Mesendoderm (in vitro differentiated cells): ENCODE data around the gene ARFGEF3.

Source experiments
- DNase-seq: peaks from one replicate; pipeline ENCODE4 v3.0.0; 2013
- H2AK5ac ChIP-seq: 2 replicates; pipeline ENCODE4 v1.6.1; 2013; ENCODE audit warnings: low read length, inconsistent platforms
- H2BK120ac ChIP-seq: 2 replicates; pipeline ENCODE4 v1.6.1; 2013; ENCODE audit warnings: low read depth, mild to moderate bottlenecking, low read length, moderate library complexity, mixed read lengths
- H2BK15ac ChIP-seq: replicated peaks from 2 replicates; pipeline ENCODE4 v1.6.1; 2013; ENCODE audit warnings: low read depth, mild to moderate bottlenecking, moderate library complexity
- H2BK5ac ChIP-seq: 2 replicates; pipeline ENCODE4 v1.6.1; 2013; ENCODE audit warnings: low read length, inconsistent platforms
- H3K18ac ChIP-seq: 2 replicates; pipeline ENCODE4 v1.6.1; 2013; ENCODE audit warnings: mild to moderate bottlenecking, low read length, mixed read lengths
- H3K23ac ChIP-seq: one replicate; pipeline ENCODE4 v1.6.1; 2013; ENCODE audit warnings: low read length
- H3K27ac ChIP-seq: 2 replicates; pipeline ENCODE4 v1.5.1; 2013; ENCODE audit warnings: low read depth, mild to moderate bottlenecking, inconsistent platforms, low read length, moderate library complexity
- H3K27me3 ChIP-seq: 2 replicates; pipeline ENCODE4 v1.6.1; 2013; ENCODE audit warnings: low read length, control low read depth, mild to moderate bottlenecking, inconsistent platforms; ENCODE audit not compliant: insufficient read depth, poor library complexity
- H3K36me3 ChIP-seq: 2 replicates; pipeline ENCODE4 v1.6.1; 2013; ENCODE audit warnings: low read length, inconsistent platforms; ENCODE audit not compliant: control insufficient read depth, insufficient read depth
- H3K4ac ChIP-seq: one replicate; pipeline ENCODE4 v1.6.1; 2013; ENCODE audit warnings: low read depth, mild to moderate bottlenecking, low read length, moderate library complexity
- H3K4me1 ChIP-seq: 2 replicates; pipeline ENCODE4 v1.6.1; 2013; ENCODE audit warnings: low read depth, low read length, inconsistent platforms; ENCODE audit not compliant: control insufficient read depth
- H3K4me2 ChIP-seq: 2 replicates; pipeline ENCODE4 v1.6.1; 2013; ENCODE audit warnings: low read length
- H3K4me3 ChIP-seq: 2 replicates; pipeline ENCODE4 v1.5.1; 2013; ENCODE audit warnings: mild to moderate bottlenecking, low read length
- H3K56ac ChIP-seq: one replicate; pipeline ENCODE4 v1.6.1; 2013; ENCODE audit warnings: low read length
- H3K79me1 ChIP-seq: 2 replicates; pipeline ENCODE4 v1.6.1; 2013; ENCODE audit warnings: low read length, inconsistent platforms
- H3K79me2 ChIP-seq: 2 replicates; pipeline ENCODE4 v1.6.1; 2013; ENCODE audit warnings: mild to moderate bottlenecking, low read length; ENCODE audit not compliant: control insufficient read depth, insufficient read depth
- H3K9ac ChIP-seq: 2 replicates; pipeline ENCODE4 v1.6.1; 2013; ENCODE audit warnings: low read length, inconsistent platforms
- H4K5ac ChIP-seq: one replicate; pipeline ENCODE4 v1.6.1; 2013; ENCODE audit warnings: low read length
- H4K8ac ChIP-seq: one replicate; pipeline ENCODE4 v1.6.1; 2013; ENCODE audit warnings: low read depth, mild to moderate bottlenecking, control low read depth, low read length, moderate library complexity
- WGBS: extraction: QIAGEN DNeasy Blood & Tissue Kit; methylation state at CpG from one replicate; pipeline ENCODE4 v1.1.7; 2013; ENCODE audit warnings: low lambda C conversion rate, missing lambda C conversion rate; ENCODE audit not compliant: insufficient coverage; ENCODE audit errors: extremely low coverage; 5-methylcytosine and 5-hydroxymethylcytosine counted together

The ARFGEF3 gene

GRCh38 chr6:138370631-138371451, 209.1 kb downstream of the ARFGEF3 start:
- no peaks in the 10 kb centered on the region for H3K79me2 ChIP-seq
- no peak overlapping the region for H2BK15ac ChIP-seq
- no CpG with 5 or more reads among the region's 9 CpGs for WGBS
- H3K56ac ChIP-seq, result no peak overlapping the region
- H3K79me1 ChIP-seq, result no peaks in the 10 kb centered on the region
- no peaks in the 10 kb centered on the region for H3K36me3 ChIP-seq
- no peak overlapping the region for H3K9ac ChIP-seq
- H3K27me3 ChIP-seq, result no peaks in the 10 kb centered on the region
- H4K8ac ChIP-seq, result no peak overlapping the region
- H3K18ac ChIP-seq, result no peak overlapping the region
- no peak overlapping the region for H4K5ac ChIP-seq
- H3K4ac ChIP-seq, result no peak overlapping the region
- H2BK120ac ChIP-seq, result no peak overlapping the region
- no peak for DNase-seq
- H2BK5ac ChIP-seq, result no peak overlapping the region
- H3K4me3 ChIP-seq, result no peak overlapping the region
- no peak overlapping the region for H3K4me2 ChIP-seq
- H3K27ac ChIP-seq, result no peak overlapping the region
- no peaks in the 10 kb centered on the region for H3K4me1 ChIP-seq
- H2AK5ac ChIP-seq, result no peak overlapping the region
- H3K23ac ChIP-seq, result no peak overlapping the region

DNA sequence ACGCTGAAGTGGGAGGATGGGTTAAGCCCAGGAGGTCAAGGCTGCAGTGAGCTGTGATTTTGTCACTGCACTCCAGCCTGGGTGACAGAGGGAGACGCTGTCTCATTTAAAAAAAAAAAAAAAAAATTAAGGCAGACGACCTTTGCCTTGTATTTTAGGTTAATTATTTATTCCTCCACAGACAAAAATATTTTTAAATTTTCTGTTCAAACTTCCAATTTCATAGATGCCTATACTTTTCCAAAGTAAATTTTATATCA, 209.6 kb downstream of the ARFGEF3 start:
- no peak for DNase-seq
- H3K36me3 ChIP-seq, result no peaks in the 10 kb centered on the region
- H3K4me1 ChIP-seq, result no peaks in the 10 kb centered on the region
- no peak overlapping the region for H4K8ac ChIP-seq
- no peaks in the 10 kb centered on the region for H3K27me3 ChIP-seq
- H2AK5ac ChIP-seq, result no peak overlapping the region
- H3K18ac ChIP-seq, result no peak overlapping the region
- H3K9ac ChIP-seq, result no peak overlapping the region
- no peak overlapping the region for H3K27ac ChIP-seq
- H2BK120ac ChIP-seq, result no peak overlapping the region
- H3K56ac ChIP-seq, result no peak overlapping the region
- no peak overlapping the region for H3K4me3 ChIP-seq
- H3K79me1 ChIP-seq, result no peaks in the 10 kb centered on the region
- no peak overlapping the region for H3K23ac ChIP-seq
- no peak overlapping the region for H2BK5ac ChIP-seq
- no peak overlapping the region for H4K5ac ChIP-seq
- H3K79me2 ChIP-seq, result no peaks in the 10 kb centered on the region
- no CpG with 5 or more reads among the region's 3 CpGs for WGBS
- no peak overlapping the region for H3K4ac ChIP-seq
- H2BK15ac ChIP-seq, result no peak overlapping the region
- H3K4me2 ChIP-seq, result no peak overlapping the region

- Histone ChIP-seq H3K18ac (no peak overlapping the region), H3K36me3 (no peaks in the 10 kb centered on the region), H2BK5ac (no peak overlapping the region), H3K4me3 (no peak overlapping the region), H2BK15ac (peak overlapping the region; percentile 88), H2BK120ac (no peak overlapping the region), H4K8ac (no peak overlapping the region), H3K9ac (no peak overlapping the region), H4K5ac (no peak overlapping the region), H3K23ac (no peak overlapping the region), H3K4me1 (no peaks in the 10 kb centered on the region), H3K27ac (no peak overlapping the region), H3K56ac (no peak overlapping the region), H2AK5ac (no peak overlapping the region), H3K4ac (no peak overlapping the region), H3K4me2 (no peak overlapping the region), H3K79me1 (no peaks in the 10 kb centered on the region), H3K27me3 (no peaks in the 10 kb centered on the region), H3K79me2 (no peaks in the 10 kb centered on the region)
- WGBS, result 100% methylated on average over 1 of the region's 3 CpGs
- no peak for DNase-seq
These were observed 210.0 kb downstream of the ARFGEF3 start for GRCh38 chr6:138371720-138372119.

DNA sequence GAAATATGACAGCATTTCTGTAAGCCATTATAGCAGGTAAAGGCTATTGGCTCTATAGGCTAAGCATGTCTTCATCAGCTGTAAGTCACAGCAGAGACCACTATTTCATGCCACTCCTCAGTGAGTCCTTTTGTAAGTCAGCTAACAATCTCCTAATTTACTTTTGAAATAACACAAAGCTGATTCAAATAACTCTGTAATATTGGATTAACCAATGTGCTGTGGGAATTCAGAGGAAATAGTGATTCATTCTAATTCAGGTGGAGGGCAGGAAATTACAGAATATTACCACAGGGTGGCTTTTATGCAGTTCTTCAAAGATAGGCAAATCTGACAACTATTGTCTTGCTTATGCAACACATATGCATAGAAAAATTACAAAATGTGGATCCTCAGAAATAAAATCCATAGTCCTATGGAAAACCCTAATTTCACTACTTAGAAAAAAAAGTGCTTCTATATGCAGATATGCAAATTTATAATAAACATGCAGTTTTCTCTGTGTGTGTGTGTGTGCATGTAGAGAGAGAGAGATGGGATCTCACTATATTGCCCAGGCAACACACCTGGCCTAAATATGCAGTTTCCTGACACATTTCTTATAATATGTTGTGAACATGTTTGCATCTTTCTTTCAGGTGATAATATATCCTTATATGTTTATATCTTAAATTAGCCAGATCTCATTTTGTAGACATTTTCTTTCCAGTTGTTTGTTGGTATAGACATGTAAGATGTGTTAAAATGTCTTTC, 211.1 kb downstream of the ARFGEF3 start:
- H3K4ac ChIP-seq, result no peak overlapping the region
- H3K4me2 ChIP-seq, result no peak overlapping the region
- no peaks in the 10 kb centered on the region for H3K36me3 ChIP-seq
- no peak overlapping the region for H3K18ac ChIP-seq
- no peak overlapping the region for H2BK15ac ChIP-seq
- no peak overlapping the region for H3K23ac ChIP-seq
- H4K5ac ChIP-seq, result no peak overlapping the region
- H3K79me2 ChIP-seq, result no peaks in the 10 kb centered on the region
- H2AK5ac ChIP-seq, result no peak overlapping the region
- H2BK120ac ChIP-seq, result no peak overlapping the region
- H3K27me3 ChIP-seq, result no peaks in the 10 kb centered on the region
- no peak overlapping the region for H3K56ac ChIP-seq
- DNase-seq, result no peak
- no peak overlapping the region for H3K27ac ChIP-seq
- H3K79me1 ChIP-seq, result no peaks in the 10 kb centered on the region
- H3K4me1 ChIP-seq, result peaks cover 2% of the 10 kb centered on the region
- H2BK5ac ChIP-seq, result no peak overlapping the region
- no peak overlapping the region for H3K9ac ChIP-seq
- no peak overlapping the region for H4K8ac ChIP-seq
- H3K4me3 ChIP-seq, result no peak overlapping the region

- Histone ChIP-seq H3K27me3 (no peaks in the 10 kb centered on the region), H3K36me3 (no peaks in the 10 kb centered on the region), H3K79me2 (no peaks in the 10 kb centered on the region), H3K56ac (no peak overlapping the region), H3K23ac (no peak overlapping the region), H2BK15ac (no peak overlapping the region), H3K4ac (no peak overlapping the region), H3K9ac (no peak overlapping the region), H3K79me1 (no peaks in the 10 kb centered on the region), H4K8ac (no peak overlapping the region), H2BK5ac (no peak overlapping the region), H3K27ac (no peak overlapping the region), H2BK120ac (no peak overlapping the region), H4K5ac (no peak overlapping the region), H3K18ac (no peak overlapping the region), H2AK5ac (no peak overlapping the region), H3K4me2 (no peak overlapping the region), H3K4me1 (peaks cover 5% of the 10 kb centered on the region), H3K4me3 (no peak overlapping the region)
- no peak for DNase-seq
These were observed 212.5 kb downstream of the ARFGEF3 start for GRCh38 chr6:138374230-138374629.

DNA sequence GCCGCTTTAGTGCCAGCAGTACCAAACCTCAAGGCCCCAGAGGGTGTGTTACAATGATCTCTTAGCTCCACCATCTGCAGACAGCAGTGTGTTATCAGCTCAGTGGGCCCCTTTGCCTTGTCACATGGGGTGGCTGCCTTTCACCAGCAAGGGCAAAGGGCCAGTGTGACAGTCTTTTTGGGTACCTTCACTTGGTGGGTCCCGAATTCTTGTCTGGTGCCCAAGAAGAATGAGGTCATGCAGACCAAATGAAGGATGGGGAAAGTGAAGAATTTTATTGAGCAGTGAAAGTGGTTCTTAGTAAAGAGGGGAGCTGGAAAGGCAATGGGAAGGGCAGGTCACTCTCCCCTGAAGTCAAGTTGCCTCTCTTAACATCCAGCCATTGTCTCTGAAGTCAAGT, 213.1 kb downstream of the ARFGEF3 start:
- H3K36me3 ChIP-seq, result no peaks in the 10 kb centered on the region
- H3K4me2 ChIP-seq, result no peak overlapping the region
- no peak overlapping the region for H2AK5ac ChIP-seq
- no peaks in the 10 kb centered on the region for H3K27me3 ChIP-seq
- H3K9ac ChIP-seq, result no peak overlapping the region
- H3K23ac ChIP-seq, result no peak overlapping the region
- DNase-seq, result no peak
- no CpG with 5 or more reads among the region's 2 CpGs for WGBS
- H3K4me3 ChIP-seq, result no peak overlapping the region
- no peak overlapping the region for H4K8ac ChIP-seq
- H3K79me1 ChIP-seq, result no peaks in the 10 kb centered on the region
- H2BK15ac ChIP-seq, result no peak overlapping the region
- H3K56ac ChIP-seq, result no peak overlapping the region
- H3K4ac ChIP-seq, result no peak overlapping the region
- no peak overlapping the region for H2BK120ac ChIP-seq
- H3K79me2 ChIP-seq, result no peaks in the 10 kb centered on the region
- no peak overlapping the region for H4K5ac ChIP-seq
- H3K4me1 ChIP-seq, result peaks cover 5% of the 10 kb centered on the region
- H2BK5ac ChIP-seq, result no peak overlapping the region
- H3K27ac ChIP-seq, result no peak overlapping the region
- H3K18ac ChIP-seq, result no peak overlapping the region
